ENCODE measurements around the gene OR5AK2.

DNA sequence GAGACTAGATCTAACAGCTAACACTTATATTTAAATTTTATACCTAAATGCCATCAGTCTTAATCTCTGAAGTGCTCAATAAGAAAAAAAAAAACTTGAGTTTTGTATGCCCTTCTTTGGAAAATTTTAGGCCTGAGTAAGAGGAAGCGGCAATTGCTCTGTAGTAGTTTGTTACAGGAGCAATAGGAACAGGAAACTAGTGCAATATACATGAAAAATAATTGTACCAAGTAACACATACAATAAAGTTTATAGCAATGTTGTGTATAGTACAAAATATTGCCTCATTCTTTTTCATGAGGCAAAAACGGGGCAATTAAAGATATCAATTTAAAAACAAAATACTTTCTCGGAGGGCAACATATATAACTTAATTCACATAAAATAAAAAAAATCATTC is 19.7 kb downstream of the OR5AK2 start:
- TF ChIP-seq, protein P1, sequence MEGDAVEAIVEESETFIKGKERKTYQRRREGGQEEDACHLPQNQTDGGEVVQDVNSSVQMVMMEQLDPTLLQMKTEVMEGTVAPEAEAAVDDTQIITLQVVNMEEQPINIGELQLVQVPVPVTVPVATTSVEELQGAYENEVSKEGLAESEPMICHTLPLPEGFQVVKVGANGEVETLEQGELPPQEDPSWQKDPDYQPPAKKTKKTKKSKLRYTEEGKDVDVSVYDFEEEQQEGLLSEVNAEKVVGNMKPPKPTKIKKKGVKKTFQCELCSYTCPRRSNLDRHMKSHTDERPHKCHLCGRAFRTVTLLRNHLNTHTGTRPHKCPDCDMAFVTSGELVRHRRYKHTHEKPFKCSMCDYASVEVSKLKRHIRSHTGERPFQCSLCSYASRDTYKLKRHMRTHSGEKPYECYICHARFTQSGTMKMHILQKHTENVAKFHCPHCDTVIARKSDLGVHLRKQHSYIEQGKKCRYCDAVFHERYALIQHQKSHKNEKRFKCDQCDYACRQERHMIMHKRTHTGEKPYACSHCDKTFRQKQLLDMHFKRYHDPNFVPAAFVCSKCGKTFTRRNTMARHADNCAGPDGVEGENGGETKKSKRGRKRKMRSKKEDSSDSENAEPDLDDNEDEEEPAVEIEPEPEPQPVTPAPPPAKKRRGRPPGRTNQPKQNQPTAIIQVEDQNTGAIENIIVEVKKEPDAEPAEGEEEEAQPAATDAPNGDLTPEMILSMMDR (conservative IDR thresholded peaks at IDR 0.05 in 1 of 2, IDR thresholded peaks at IDR 0.05 in 1 of 2; ENCODE audit: low read depth in 1 of 2, low read length in 2 of 2): no peak
- no peak for TF ChIP-seq EZH2 (IDR thresholded peaks at IDR 0.05; ENCODE audit: low read length, missing control alignments)

All from fibroblast of lung (primary cell).